K562 treated with DMSO at 1 percent for 48 hours (cell line): ENCODE measurements around the gene ARL6IP6. TPM values are rescaled to one million over a fixed set of nuclear protein-coding genes. Genes with fewer than 3 reads are reported as not detected.

Experiments used
- total RNA-seq: library from RNA; unstranded; fragments of 300-600 nt; gene quantifications from 2 replicates; pipeline ENCODE4 v1.2.3, GENCODE V29; 2022; ENCODE audit warnings: low replicate concordance; ENCODE audit errors: extremely low read depth

The ARL6IP6 gene
- not detected in 2 replicates for total RNA-seq

DNA sequence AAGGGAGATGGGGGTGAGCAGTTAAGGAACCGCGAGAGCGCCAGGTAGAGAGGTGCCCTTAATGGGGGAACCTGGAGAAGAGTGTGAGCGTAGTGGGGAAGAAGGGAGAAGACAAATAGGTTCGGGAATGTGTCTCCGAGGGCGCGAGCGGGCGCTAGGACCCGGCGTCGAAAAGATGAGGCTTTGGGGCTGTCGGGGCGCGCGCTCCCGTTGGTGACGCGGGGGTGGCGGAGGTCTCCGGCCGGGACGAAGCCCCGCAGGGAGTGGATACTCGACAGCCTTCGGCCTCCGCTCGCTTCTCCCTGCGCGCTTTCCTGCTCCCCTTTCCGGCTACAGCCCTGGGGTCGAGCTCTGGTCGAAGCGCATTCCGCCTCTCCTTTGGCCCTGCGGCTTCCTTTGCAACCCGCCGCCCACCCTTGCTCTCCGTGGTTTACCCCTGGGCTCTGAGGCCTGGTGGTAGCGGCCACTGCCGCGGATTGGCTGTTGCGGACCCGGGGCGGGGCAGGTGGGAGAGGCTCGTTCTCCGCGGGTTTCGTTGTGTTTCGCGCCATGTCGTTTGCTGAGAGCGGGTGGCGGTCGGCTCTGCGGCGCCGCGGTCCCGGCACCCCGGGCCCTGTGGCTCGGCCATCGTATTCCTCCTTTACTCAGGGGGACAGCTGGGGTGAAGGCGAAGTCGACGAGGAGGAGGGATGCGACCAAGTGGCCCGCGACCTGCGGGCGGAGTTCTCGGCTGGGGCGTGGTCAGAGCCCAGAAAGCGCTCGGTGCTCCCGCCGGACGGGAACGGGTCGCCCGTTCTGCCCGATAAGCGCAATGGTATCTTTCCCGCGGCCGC is at the start of gene ARL6IP6:
TSS of gene ARL6IP6 (plus strand) at position 545 of the 833 bp plus-strand sequence. CDS start at position 550, 5 bp downstream.

DNA sequence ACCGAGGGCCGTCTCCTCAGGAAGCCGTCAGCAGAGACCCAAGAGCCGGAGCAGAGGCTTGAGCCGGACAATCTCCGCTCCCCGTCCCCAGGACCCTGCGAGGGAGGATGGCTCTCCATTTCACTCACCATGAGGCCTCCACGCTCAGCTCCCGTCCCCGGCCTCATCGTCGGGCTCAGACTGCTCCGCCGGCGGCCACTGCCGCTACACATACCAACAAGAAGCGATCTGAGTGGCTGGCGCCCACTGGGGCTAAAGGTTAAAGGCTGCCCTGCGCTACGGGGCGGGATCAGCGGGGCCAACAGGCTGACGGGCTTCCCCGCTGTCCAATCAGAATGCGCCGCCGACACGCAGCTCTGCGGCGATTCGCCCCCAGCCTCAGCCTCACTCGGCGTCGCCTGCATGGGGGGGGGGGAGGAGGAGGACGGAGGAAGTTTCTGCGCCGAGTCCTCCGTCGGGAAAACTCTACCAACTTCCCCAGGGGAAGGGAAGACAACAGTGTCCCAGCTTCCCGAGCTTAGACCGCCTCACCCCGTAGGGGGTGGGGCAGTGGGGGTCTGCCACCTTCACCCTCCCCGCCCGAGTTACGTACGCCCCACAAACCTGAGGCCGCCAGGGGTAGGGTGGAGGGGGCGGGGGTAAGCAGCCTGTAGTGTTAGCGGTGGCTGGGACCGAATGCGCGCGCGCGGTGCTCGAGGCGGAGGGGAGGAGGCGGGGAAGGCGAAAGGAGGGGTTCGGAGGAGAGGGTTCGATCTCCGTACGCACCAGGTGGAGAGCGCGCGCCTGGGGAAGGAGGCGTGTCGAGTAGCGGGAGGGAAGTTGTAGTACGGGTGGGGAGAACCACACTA is 968 bp upstream of the ARL6IP6 start, which contains the start of gene PRPF40A:
TSS of gene PRPF40A (minus strand) at position 234 of the 848 bp plus-strand sequence. CDS start at position 212, 22 bp downstream.

Other genes with a start within 250 kb of the ARL6IP6 start
- gene PRPF40A, start 1.2 kb upstream of the ARL6IP6 start, total RNA-seq, result not detected in 2 replicates